K562 (cell line): ENCODE measurements around the gene SLC35F4. TPM values are rescaled to one million over a fixed set of nuclear protein-coding genes. Genes with fewer than 3 reads are reported as not detected.

ENCODE experiments used
- ATAC-seq: fragments of 200-7000 bp; cut with Tn5 transposase; 3 replicates; pipeline ENCODE4 v1.9.1; 2020; ENCODE audit warnings: moderate library complexity
- BruUV-seq: library from RNA; stranded (reverse); fragments of 400-500 nt; replicated peaks from 2 replicates; lab custom pipeline; 2021; lab: Mats Ljungman, UMichigan
- CTCF ChIA-PET: fragments of 300-600 bp; formaldehyde crosslinking; extraction: SDS; loops from one replicate; lab custom pipeline; 2021; ENCODE audit warnings: low intra/inter-chr PET ratio; lab: Yijun Ruan, JAX
- POLR2A ChIA-PET: fragments of 300-600, 350-650 bp; sonication (Branson Sonifier 250); formaldehyde crosslinking; extraction: SDS; loops from one replicate; lab custom pipeline; 2021; ENCODE audit warnings: antibody characterized with exemption, inconsistent platforms; lab: Yijun Ruan, JAX
- DNase-seq, 4 experiments: peaks; one replicate each; pipeline versions ENCODE4 v3.0.0 to v3.0.0-alpha.2; 2011 to 2018; ENCODE audit warnings: low spot score in 3 of 4, mixed read lengths in 3 of 4; ENCODE audit errors: extremely low read depth in 1 of 4
- FAIRE-seq: peaks from 2 replicates; lab custom pipeline; 2011; peaks lifted over from hg19 to GRCh38; lab: Jason Lieb, UNC
- H2AFZ ChIP-seq: 2 replicates; pipeline ENCODE4 v1.6.0; 2011; ENCODE audit warnings: low read depth, low read length, control low read depth, inconsistent platforms
- H3K27ac ChIP-seq: fragments of 200-600 bp; 3 replicates; pipeline ENCODE4 v1.8.0; 2011; ENCODE audit warnings: low read depth, mild to moderate bottlenecking, control low read depth, inconsistent platforms, low read length, moderate library complexity, mixed read lengths; ENCODE audit errors: extremely low read depth
- H3K27me3 ChIP-seq, 2 experiments: fragments of 300-600 bp in 1 of 2; 2 replicates in 1 of 2; 3 replicates in 1 of 2; pipeline versions ENCODE4 v1.6.0 to v1.8.0; 2011; ENCODE audit warnings: inconsistent platforms in 2 of 2, low read length in 2 of 2, mild to moderate bottlenecking in 1 of 2, mixed read lengths in 1 of 2, moderate library complexity in 1 of 2; ENCODE audit not compliant: control insufficient read depth in 2 of 2, insufficient read depth in 2 of 2
- H3K36me3 ChIP-seq: fragments of 300-600 bp; 3 replicates; pipeline ENCODE4 v1.8.0; 2011; ENCODE audit warnings: mild to moderate bottlenecking, low read length, inconsistent platforms; ENCODE audit not compliant: control insufficient read depth, insufficient read depth
- H3K4me1 ChIP-seq, 2 experiments: fragments of 200-600 bp in 1 of 2; replicated peaks in 1 of 2; 2 replicates in 1 of 2; 3 replicates in 1 of 2; pipeline versions ENCODE4 v1.5.1 to v1.8.0; 2011; ENCODE audit warnings: inconsistent platforms in 2 of 2, low read length in 2 of 2, mild to moderate bottlenecking in 1 of 2, mixed read lengths in 1 of 2, moderate library complexity in 1 of 2; ENCODE audit not compliant: control insufficient read depth in 2 of 2, insufficient read depth in 2 of 2
- H3K4me2 ChIP-seq: 2 replicates; pipeline ENCODE4 v1.6.1; 2011; ENCODE audit warnings: low read length, control low read depth, inconsistent platforms, mixed read lengths; ENCODE audit not compliant: insufficient read depth
- H3K4me3 ChIP-seq: fragments of 200-600 bp; sonication (generic), shearing (Covaris generic); 2 replicates; pipeline ENCODE4 v1.5.1; 2016; ENCODE audit warnings: control low read depth, inconsistent platforms
- H3K79me2 ChIP-seq: fragments of 200-600 bp; 3 replicates; pipeline ENCODE4 v1.8.0; 2011; ENCODE audit warnings: low read length, inconsistent platforms; ENCODE audit not compliant: control insufficient read depth, insufficient read depth
- H3K9ac ChIP-seq, 2 experiments: 2 replicates each; pipeline versions ENCODE4 v1.6.0 to v1.6.1; 2011; ENCODE audit warnings: low read depth in 2 of 2, low read length in 2 of 2, control low read depth in 1 of 2, inconsistent platforms in 1 of 2, mild to moderate bottlenecking in 1 of 2, mixed read lengths in 1 of 2; ENCODE audit not compliant: insufficient read depth in 1 of 2
- H3K9me1 ChIP-seq: one replicate; pipeline ENCODE4 v1.6.0; 2011; ENCODE audit warnings: inconsistent platforms, mild to moderate bottlenecking, low read length, moderate library complexity; ENCODE audit not compliant: control insufficient read depth, insufficient read depth
- H3K9me3 ChIP-seq: replicated peaks from 2 replicates; pipeline ENCODE4 v1.5.1; 2011; ENCODE audit warnings: low read depth, low read length, inconsistent platforms; ENCODE audit not compliant: control insufficient read depth, insufficient read depth
- H4K20me1 ChIP-seq: replicated peaks from 2 replicates; pipeline ENCODE4 v1.6.1; 2011; ENCODE audit warnings: low read length, inconsistent platforms, mixed read lengths; ENCODE audit not compliant: control insufficient read depth, insufficient read depth
- KAT2B ChIP-seq: IDR thresholded peaks from one replicate; pipeline ENCODE4 v1.6.1; 2012; ENCODE audit warnings: low read depth, mild to moderate bottlenecking, control low read depth, inconsistent platforms, low read length, moderate library complexity
- POLR2H ChIP-seq: IDR thresholded peaks from 2 replicates; pipeline ENCODE4 v1.6.1; 2016; ENCODE audit warnings: missing genetic modification characterization, low read depth, mild to moderate bottlenecking, control low read depth, missing compliant biosample characterization, moderate library complexity
- RBM34 ChIP-seq: fragments of 200-400 bp; formaldehyde crosslinking; IDR thresholded peaks from 2 replicates; pipeline ENCODE4 v1.6.1; 2018; ENCODE audit warnings: low read length, borderline replicate concordance; ENCODE audit not compliant: insufficient read depth
- ZNF217 ChIP-seq: sonication (generic); formaldehyde crosslinking; IDR thresholded peaks from 2 replicates; pipeline ENCODE4 v1.8.0; 2022; ENCODE audit warnings: mild to moderate bottlenecking, missing genetic modification reagents
- ZNF780A ChIP-seq: fragments of 250-450 bp; sonication (Bioruptor Pico); IDR thresholded peaks from 2 replicates; pipeline ENCODE4 v1.5.0; 2021; ENCODE audit warnings: mild to moderate bottlenecking
- WGBS: fragments of 100-300 bp; shearing (Covaris generic); methylation state at CpG from one replicate; pipeline ENCODE4 v1.1.6; 2016; ENCODE audit warnings: low coverage, mixed read lengths; ENCODE audit not compliant: insufficient coverage; ENCODE audit errors: missing lambda C conversion rate; 5-methylcytosine and 5-hydroxymethylcytosine counted together
- in situ Hi-C: fragments of 300-500 bp; cut with MboI; formaldehyde crosslinking; loops from 4 replicates; pipeline ENCODE4 v1.15.0; 2018; ENCODE audit warnings: inconsistent platforms, mixed read lengths
- intact Hi-C: fragments of 100-400 bp; cut with micrococcal nuclease; formaldehyde crosslinking; loops from 2 replicates; pipeline ENCODE4 v1.14.2; 2022
- polyA plus RNA-seq, 8 experiments: library from polyadenylated mRNA; depleted of rRNA in 4 of 8; stranded (reverse) in 5 of 8; unstranded in 3 of 8; fragments of >200 nt; fragmentation: Nextera tagmentation in 2 of 8; fragmentation: Illumina TruSeq in 1 of 8; extraction: Ambion mirVana in 2 of 8; extraction: Trizol in 1 of 8; gene quantifications; 2 replicates each; pipeline versions ENCODE4 v1.2.1 to v1.2.3, GENCODE V29; 2011 to 2014; ENCODE audit warnings: inconsistent platforms in 1 of 8, missing spikeins in 1 of 8
- total RNA-seq, 7 experiments: library from RNA; depleted of rRNA in 6 of 7; stranded (reverse); fragments of >200 nt in 6 of 7; fragmentation: Illumina TruSeq in 2 of 7; extraction: Trizol in 2 of 7; gene quantifications; 2 replicates each; pipeline versions ENCODE4 v1.2.1 to v1.2.3, GENCODE V29; 2011 to 2021; ENCODE audit warnings: low replicate concordance in 1 of 7
- TF ChIP-seq, protein P1 (sequence below), 2 experiments: fragments of 450-650 bp; IDR thresholded peaks; 2 replicates each; pipeline ENCODE4 v1.6.1; 2016; ENCODE audit warnings: mild to moderate bottlenecking in 2 of 2, borderline replicate concordance in 1 of 2, low read depth in 1 of 2, moderate library complexity in 1 of 2
- TF ChIP-seq, protein P2 (sequence below): sonication (generic); formaldehyde crosslinking; IDR thresholded peaks from 2 replicates; pipeline ENCODE4 v1.8.0; 2022; ENCODE audit warnings: mild to moderate bottlenecking, missing genetic modification reagents

Gene SLC35F4
- total and polyA plus RNA-seq, 9 of the 15 experiments (the other 6 are each of a cell fraction or from before 2014, with no cell fraction given) = 0.01 TPM; not detected in 8

DNA sequence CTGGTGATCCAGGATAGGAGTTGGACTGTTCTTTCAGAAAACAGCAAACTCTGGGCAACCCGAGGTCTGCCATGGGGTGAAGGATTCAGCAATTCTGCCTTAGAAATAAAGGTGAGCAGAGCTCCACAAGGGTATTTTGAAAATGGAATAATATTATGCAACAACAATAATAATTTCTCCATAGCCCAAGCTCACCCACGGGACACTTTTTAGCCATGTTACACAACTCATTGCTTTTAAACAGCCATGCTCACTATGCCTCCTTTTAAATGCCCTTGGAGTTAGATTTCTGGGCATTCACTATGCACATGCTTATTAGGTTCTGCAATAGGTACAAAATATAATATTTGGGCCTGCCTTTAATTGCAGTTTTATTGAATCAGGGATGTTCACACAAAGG, 37.2 kb downstream of the SLC35F4 start:
- no peak overlapping the region for H3K9ac ChIP-seq
- H3K27ac ChIP-seq = no peak overlapping the region
- no peak overlapping the region for H2AFZ ChIP-seq
- H3K9me1 ChIP-seq = no peaks in the 10 kb centered on the region
- no peaks in the 10 kb centered on the region for H3K27me3 ChIP-seq
- TF ChIP-seq RBM34 (no peak), KAT2B (no peak), ZNF217 (CRISPR knock-in tag) (no peak), POLR2H (tag) (no peak), ZNF780A (CRISPR knock-in tag) (no peak)
- TF ChIP-seq, protein P1, sequence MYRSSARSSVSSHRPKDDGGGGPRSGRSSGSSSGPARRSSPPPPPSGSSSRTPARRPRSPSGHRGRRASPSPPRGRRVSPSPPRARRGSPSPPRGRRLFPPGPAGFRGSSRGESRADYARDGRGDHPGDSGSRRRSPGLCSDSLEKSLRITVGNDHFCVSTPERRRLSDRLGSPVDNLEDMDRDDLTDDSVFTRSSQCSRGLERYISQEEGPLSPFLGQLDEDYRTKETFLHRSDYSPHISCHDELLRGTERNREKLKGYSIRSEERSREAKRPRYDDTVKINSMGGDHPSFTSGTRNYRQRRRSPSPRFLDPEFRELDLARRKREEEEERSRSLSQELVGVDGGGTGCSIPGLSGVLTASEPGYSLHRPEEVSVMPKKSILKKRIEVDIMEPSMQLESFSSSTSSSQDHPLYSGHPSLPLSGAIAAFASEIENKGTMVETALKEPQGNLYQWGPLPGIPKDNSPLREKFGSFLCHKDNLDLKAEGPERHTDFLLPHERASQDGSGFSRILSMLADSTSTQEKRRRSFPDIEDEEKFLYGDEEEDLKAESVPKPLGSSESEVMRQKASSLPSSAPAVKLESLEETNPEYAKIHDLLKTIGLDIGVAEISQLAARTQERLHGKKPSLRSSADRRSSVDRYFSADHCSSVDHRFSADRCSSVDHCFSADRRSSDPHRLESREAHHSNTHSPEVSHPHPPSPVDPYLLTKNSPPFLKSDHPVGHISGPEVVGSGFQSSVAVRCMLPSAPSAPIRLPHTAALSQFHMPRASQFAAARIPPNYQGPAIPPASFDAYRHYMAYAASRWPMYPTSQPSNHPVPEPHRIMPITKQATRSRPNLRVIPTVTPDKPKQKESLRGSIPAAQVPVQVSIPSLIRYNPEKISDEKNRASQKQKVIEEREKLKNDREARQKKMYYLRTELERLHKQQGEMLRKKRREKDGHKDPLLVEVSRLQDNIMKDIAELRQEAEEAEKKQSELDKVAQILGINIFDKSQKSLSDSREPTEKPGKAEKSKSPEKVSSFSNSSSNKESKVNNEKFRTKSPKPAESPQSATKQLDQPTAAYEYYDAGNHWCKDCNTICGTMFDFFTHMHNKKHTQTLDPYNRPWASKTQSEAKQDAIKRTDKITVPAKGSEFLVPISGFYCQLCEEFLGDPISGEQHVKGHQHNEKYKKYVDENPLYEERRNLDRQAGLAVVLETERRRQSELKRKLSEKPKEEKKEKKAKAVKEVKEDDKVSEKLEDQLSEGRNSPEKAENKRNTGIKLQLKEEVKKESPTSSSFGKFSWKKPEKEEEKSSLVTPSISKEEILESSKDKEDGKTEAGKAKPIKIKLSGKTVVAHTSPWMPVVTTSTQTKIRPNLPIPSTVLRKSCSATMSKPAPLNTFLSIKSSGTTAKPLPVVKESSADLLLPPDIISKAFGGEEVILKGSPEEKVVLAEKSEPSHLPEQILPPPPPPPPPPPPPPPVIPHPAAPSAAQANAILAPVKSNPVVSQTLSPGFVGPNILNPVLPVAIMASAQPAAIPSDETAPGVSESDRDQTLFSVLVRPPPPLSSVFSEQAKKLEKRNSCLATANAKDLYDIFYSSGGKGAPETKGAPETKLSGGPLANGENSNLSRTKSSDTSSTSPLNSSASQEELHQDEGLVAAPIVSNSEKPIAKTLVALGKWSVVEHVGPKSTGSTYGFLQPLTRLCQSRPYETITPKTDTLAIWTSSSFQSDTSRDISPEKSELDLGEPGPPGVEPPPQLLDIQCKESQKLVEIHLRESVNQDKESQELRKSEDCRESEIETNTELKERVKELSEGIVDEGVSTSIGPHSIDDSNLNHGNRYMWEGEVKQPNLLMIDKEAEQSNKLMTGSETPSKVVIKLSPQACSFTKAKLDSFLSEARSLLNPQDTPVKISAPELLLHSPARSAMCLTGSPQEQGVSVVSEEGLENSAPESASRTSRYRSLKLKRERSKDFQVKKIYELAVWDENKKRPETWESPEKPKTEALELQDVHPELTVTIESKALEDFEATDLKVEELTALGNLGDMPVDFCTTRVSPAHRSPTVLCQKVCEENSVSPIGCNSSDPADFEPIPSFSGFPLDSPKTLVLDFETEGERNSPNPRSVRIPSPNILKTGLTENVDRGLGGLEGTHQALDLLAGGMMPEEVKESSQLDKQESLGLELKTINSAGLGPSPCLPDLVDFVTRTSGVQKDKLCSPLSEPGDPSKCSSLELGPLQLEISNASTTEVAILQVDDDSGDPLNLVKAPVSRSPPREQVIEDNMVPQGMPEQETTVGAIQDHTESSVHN (IDR thresholded peaks at IDR 0.05; ENCODE audit: borderline replicate concordance in 1 of 2, low read depth in 1 of 2) = no peak
- TF ChIP-seq, protein P2, sequence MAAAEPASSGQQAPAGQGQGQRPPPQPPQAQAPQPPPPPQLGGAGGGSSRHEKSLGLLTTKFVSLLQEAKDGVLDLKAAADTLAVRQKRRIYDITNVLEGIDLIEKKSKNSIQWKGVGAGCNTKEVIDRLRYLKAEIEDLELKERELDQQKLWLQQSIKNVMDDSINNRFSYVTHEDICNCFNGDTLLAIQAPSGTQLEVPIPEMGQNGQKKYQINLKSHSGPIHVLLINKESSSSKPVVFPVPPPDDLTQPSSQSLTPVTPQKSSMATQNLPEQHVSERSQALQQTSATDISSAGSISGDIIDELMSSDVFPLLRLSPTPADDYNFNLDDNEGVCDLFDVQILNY = no peak
- TF ChIP-seq, all 486 proteins: peak for 0
- DNase-seq (no peak), FAIRE-seq (no peak), ATAC-seq (no peak)
- Histone ChIP-seq H3K36me3 (no peaks in the 10 kb centered on the region), H4K20me1 (no peaks in the 10 kb centered on the region), H3K4me3 (no peak overlapping the region), H3K4me1 (no peaks in the 10 kb centered on the region), H3K9me3 (no peaks in the 10 kb centered on the region), H3K4me2 (no peak overlapping the region), H3K79me2 (no peaks in the 10 kb centered on the region)
- intact Hi-C loops = no loop called here
- ChIA-PET POLR2A (interaction anchor here (0.6 to 1.1 kb wide), 3 partner anchors 8 to 790 kb away, joined by 3 to 4 read pairs (median 3); no protein-coding TSS in a partner anchor), CTCF (no interaction called here)
- BruUV-seq = no TSS peak
- in situ Hi-C loops = no loop called here
- WGBS = 0% methylated on average over 2 of the region's 2 CpGs
